ENCODE data around the gene ZBTB12. TPM values are rescaled to one million over a fixed set of nuclear protein-coding genes. Genes with fewer than 3 reads are reported as not detected.

ZBTB12 gene
- total RNA-seq, 1 donor from 2014 or later: 25.7 TPM

DNA sequence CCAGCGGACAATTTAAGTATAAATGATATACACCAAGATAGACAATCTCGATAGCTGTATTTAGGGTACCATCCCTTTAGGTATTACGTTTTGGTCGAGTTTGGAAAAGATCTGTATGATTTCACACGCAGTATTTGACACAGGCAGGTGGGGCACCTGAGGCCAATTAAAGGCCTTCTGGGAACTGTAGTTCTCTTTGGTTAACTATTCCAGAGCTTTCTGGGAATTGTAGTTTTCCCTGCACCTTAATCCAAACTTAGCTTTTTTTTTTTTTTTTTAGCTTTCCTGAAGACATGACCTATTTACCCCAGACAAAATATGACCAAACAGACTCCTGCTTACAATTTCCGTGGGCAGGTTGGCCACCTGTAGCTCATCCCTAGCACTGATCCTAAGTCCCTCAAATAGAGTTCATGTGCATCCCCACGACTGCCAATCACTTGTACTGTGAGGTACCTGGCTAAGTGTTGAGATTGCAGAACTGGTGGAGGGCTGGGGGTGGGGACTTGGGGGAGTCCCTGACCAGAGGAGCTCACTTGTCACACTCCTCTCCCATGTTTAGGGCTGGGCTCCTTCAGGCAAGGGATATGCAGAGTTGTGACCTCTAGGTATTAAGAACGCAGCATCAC, 3.4 kb downstream of the ZBTB12 start:
- DNase-seq (ENCODE audit: low spot score in 2 of 2): peak in 1 of 2 donors; percentile 51
- no peak for FAIRE-seq

DNA sequence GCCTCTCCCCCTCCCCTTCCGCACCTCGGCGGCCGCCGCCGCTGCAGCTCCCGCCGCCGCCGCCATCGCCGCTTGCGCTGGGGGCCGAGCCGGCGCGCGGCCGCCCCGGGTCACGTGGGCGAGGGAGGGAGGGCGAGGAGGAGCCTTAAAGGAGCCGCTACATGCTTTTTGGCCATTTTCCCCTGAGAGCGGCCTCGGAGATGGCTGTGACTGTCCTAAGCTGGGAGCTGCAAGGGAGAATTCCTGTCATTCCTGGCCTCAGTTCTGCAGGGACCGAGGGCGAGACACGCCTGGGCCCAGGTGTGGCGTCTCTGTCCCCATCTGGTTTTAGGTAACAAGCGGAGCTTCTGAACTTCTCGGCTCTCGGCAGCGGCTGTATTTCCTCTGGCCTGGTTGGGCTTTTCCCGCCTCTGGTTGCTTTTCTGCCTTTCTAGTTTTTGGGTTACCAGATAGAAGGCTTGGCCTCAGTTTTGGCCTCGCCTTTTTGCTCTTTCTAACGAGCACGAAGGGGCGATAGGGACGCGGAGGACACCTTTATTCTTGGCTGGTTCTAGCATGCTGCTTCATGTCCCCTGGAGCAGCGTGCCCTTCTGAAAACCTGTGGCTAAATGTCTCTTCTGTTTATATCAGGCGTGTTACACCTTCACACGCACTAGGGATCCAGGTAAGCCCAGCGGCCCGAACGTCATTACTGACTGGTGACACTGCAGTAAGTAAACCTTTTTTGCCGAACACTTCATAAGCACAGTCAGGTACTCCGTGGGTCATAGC, 4.1 kb downstream of the ZBTB12 start, which contains the start of gene EHMT2:
TSS of gene EHMT2 (minus strand) at position 87 of the 771 bp plus-strand sequence. CDS start at position 66, 21 bp downstream.
- peak; percentile 88 to 93 for DNase-seq (ENCODE audit: low spot score in 2 of 2)
- FAIRE-seq: no peak

DNA sequence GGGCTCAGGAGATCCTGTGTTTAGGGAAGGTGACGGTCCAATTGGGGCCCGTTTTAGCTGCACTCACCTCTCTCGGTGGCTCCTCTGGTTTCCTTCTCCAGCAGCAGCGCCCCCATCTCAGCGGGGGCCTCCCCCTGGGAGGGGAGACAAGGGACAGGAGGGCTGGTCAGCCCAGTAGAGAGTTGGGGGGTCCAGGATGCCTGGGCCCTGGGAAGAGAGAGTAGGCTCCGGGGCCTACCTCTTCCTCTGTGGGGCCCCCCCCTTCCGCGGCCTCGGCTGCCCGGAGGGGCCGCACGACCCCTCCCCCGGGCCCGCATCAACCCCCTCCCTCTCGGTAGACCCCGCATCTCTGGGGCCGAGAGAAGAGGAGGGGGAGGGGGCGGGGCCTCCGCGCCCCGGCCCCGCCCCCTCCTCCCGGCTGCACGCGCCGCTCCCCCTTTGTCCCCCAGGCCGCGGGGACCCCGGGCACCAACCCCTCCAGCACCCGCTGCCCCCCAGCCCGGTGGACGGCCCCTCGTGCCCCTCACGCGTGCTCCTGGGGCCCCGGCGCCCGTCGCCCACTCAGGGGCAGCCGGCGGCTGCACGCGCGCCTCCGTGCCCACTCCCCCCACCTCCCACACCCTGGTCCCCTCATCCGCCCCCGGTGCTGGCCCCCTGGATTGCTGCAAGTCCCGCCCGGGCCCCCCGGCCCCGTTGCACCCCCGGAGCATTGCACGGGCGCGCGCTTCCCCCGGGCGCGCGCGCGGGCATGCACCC, 4.9 kb downstream of the ZBTB12 start:
- DNase-seq (ENCODE audit: low spot score in 2 of 2): peak in 1 of 2 donors; percentile 60
- no peak for FAIRE-seq

DNA sequence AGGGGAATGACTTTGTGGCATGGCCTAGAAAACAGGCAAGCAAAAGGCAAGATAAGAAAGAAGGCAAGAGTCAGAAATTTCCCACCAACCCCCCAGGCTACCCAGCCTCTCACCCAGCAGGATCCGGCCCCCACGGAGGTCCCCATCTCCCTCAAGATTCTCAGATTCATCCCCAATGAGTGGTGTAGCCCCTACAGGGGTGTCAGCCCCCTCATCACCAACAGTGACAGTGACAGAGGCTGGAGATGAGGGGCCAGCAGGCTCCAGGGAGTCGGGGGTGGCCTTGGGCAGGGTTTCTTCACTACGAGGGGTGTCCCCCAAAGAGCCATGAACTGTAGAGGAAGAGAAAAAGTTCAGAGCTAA, 5.4 kb downstream of the ZBTB12 start:
- FAIRE-seq: no peak

DNA sequence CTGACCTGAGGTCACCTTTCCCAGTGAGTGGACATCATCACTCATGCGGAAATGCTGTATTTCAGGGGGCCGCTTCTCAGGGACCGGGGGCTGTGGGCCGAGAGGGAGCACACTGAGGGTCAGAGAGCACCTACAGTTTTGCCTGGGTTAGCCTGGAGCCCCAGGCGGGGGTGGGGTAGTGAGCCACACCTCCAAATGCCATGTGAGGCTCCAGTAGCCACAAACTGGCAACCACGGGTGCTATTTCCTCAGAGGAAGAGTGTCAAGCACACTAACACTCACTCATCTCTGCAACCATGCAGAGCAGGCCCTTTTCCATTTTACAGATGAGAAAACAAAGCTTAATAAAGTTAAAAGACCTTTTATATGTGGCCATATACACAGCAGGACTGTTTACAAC, 9.1 kb downstream of the ZBTB12 start:
- DNase-seq (ENCODE audit: low spot score in 2 of 2): no peak
- no peak for FAIRE-seq

More for the DNA sequence above, 5.4 kb downstream of the ZBTB12 start:
- no peak for DNase-seq (ENCODE audit: low spot score in 2 of 2)

DNA sequence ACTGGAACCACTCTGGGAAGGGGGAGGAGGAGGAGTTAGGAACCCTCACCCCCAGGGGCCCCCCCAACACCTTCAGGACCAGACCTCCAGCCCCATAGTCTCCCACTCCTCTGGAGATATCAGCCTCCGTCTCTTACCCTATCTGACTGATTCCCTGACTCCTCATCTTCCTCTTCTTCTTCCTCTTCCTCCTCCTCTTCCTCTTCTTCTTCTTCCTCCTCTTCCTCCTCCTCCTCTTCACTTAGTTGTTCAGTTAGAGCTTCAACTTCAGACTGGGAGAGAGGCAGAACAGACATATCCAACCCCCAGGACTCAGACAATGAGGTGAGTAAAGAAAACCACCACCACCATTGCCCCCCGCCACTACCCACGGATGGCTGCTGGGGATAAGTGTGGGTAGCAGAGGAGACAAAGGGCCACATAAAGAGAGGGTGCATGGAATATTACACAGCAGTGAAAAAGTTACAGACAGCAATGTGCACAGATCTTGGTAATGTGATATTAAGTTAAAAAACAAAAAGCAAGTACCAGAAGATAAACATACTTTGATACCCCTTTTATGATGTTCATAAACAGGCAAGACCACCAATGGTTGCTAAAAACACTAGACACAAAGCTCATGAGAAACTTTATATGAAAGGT, 12.4 kb downstream of the ZBTB12 start:
- no peak for FAIRE-seq
- DNase-seq (ENCODE audit: low spot score in 2 of 2): no peak

DNA sequence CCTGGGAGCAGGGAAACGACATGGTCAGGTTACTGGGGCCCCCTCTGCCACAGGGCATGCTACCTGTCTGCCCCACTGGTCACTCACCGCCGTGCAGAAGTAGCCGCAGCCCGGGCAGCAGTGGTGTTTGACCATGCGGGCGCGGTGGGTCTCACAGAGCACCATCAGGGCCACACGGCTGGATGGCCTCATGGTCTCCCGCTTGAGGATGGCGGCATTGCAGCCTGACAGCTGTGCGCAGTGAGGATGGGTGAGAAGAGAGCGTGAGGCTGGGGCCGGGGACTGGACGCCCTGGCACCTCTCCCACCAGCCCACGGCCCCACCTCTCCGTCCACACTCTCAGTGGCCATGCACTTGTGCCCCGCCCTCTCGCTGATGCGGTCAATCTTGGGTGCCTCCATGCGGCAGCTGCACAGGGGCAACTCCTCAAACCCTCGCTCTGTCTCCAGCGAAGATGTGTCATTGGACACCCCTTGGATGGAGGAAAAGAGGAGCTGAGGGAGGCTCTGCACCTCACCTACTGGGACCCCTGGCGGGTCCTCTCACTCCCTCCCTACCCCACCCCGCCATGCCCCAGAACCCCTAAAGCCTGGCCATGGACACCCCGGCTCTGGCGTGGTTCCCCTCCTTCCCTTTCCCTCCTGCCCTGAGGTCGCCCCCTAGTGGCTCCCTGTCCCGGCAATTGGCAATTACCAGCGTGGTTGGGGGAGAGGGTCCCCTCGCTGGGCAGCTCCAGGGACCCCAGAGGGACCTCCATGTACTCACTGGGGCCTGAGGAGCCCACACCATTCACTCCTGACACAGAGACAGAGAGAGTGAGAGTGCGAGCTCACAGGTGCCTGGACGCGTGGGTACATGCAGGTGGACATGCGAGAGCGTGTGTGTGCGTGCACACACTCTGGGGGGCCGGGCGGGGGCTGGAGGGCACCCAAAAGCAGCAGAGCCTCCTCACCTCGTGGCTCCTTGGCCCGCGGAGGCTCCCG, 13.3 kb downstream of the ZBTB12 start:
- no peak for FAIRE-seq

DNA sequence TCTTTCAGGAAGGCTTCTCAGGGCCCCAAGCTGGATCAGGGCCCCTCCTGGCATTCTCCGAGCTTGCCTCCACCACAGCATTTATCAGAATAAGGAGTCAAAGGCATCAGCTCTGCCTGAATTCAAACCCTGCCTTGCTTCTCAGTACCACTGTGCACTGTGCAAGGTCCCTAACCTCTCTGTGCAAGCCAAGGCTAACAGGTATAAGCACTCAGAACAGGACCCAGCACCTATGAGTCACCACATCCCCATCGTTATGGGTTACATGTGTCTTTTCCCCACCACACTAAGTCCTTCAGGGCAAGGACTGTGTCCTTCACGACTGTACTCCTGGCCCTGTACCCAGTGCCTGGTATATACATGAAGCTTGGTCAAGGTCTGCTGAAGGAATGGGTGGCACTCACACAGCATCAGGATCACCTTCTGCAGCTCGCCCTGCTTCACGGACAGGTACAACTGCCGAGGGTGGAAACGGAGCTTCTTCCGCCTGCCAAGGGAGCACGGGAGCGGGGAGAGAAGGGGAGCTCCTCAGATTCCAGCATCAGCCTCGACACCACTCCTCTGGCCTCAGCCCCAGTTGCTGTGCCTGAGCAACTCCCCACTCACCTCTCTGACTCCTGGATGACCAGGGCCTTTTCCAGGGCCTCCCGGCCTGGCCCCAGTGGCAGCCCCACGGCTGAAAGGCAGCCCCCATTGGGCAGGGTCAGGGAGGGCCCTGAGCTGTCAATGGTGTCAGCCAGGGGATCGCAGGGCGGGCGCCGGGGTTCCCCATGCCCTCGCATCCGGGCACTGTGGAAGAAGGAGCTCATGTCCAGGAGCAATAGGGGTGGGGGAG, 14.5 kb downstream of the ZBTB12 start:
- DNase-seq (ENCODE audit: low spot score in 2 of 2) (no peak), FAIRE-seq (no peak)

More for the DNA sequence above, 13.3 kb downstream of the ZBTB12 start:
- peak in 1 of 2 donors; percentile 64 for DNase-seq (ENCODE audit: low spot score in 2 of 2)

DNA sequence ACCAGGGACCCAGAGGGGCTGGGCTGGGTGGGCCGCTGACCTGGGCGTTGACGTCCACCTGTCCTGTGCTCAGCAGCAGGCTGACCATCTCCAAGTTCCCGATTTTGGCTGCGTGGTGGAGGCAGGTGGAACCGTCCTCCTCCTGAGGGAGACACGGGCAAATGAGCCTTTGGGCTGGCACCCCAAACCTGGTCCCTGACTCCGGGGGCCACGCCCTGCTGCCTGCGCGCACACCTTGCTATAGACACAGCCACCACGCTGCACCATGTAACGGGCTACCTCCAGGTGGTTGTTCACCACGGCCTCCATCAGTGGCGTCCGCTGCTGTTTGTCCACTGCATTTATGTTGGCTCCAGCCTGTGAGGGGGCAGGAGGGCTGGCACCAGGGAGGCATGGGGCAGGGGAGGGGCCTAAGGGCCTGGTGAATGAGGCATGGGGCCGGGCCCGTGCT, 15.3 kb downstream of the ZBTB12 start:
- no peak for FAIRE-seq
- DNase-seq (ENCODE audit: low spot score in 2 of 2): no peak

DNA sequence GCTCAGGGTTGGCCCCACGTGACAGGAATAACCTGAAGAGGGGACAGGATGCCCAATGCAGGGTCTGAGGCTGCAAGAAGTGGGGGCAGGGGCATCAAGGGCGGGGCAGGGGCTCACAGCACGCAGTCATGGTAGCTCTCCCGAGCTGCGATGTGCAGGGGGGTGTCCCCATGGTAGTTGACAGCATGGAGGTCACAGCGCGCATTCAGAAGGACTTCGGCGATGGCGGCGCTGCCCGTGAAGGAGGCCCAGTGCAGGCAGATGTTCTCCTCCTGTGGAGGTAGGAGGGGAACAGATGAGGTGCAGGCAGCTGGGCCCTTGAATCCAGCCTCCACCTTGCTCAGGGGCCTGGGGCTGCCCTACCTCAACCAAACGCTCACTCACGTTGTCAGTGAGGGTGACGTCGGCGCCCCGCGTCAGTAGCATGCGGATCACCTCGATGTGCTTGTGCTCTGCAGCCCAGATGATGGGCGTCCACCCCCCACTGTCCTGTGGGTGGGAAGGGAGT, 17.3 kb downstream of the ZBTB12 start:
- DNase-seq (ENCODE audit: low spot score in 2 of 2) (no peak), FAIRE-seq (no peak)

DNA sequence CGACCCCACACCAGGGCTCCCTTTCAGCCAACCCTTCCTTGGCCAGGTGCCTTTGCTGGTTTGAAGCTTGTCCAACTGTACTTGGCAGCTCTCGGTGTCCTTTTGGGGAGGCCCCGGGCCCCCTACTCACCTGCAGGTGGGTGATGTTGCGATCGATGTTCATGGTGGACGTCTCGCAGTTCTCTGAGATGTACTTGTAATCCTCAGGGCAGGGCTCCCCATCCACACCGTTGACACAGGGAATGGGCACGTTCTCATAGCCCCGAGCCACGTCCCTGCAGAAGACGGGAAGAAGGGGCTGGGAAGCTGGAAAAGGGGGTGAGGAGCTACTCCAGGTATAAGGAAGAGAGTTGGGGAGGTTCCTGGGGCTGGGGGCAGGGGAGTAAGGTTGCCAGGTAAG, 18.2 kb downstream of the ZBTB12 start:
- DNase-seq (ENCODE audit: low spot score in 2 of 2): no peak
- FAIRE-seq: no peak

DNA sequence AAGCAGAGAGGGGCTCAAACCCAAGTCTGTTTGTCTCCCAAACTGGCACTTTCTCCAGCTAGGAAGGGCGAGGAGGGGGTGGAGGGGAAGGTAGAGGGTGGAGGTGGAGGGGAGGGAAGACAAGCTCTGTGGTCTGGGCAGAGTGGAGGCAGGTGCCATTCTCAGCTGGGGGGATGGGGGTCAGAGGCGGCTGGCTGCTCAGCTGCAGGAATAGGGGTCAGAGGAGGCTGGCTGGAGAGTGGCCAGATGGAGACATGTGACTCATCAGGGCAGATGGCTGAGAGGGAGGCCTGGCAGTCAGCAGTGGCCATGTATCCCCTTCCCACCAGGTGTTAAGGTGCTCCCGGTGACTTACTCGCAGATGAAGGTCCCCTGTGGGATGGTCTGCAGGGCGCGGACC, 19.5 kb downstream of the ZBTB12 start:
- FAIRE-seq: no peak

DNA sequence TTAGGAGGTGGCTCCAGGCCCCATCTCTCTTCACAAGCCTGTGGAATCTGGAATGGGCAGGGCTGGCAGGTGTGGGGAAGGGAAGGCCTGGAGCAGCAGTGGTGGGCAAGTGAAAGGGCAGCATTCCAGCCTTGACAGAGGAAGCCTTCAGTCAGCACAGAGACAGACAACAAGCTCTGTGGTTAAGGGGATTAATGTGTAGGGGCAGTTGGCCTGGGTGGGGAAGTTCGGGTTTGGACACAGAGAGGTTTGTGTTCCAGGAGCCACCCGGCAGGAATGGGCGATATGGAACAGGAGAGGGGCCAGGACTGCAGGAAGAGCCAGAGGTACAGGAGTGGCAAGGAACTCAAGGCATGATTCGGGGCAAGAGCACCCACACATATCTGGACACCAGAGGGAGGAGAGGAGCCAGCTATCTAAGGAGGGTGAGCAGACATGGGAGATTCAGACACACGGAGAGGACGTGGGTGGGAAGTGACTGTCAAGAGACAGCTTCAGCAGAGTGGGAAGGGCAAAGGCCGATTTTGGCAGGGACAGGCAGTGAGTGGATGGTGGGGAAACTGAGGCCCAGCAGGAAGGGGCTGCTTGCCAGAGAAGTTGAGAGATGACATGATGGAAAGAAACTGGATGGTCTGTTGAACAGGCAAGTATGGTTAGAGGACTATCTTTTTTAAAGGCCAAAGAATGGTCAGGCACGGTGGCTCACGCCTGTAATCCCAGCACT, 20.6 kb downstream of the ZBTB12 start:
- no peak for FAIRE-seq

More for the DNA sequence above, 19.5 kb downstream of the ZBTB12 start:
- peak in 1 of 2 donors; percentile 41 for DNase-seq (ENCODE audit: low spot score in 2 of 2)

DNA sequence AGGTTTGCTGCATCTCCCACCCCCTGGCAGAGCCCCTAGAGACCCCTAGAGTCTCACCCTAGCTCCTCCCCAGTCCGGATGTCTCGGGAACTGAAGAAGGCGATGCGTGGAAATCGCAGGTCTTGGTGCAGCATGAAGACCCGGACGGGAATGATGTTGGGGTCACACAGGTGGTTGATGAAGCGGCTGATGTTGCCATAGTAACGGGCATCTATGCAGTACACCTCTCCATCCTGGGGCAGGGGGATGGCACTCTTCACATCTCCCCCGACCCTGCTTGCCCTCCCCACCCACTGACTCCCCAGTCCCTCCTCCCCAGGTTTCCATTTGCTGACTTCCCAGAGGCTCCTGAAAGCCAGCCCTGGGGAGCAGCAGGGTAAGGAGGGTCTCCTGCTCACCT, 21.3 kb downstream of the ZBTB12 start:
- DNase-seq (ENCODE audit: low spot score in 2 of 2) (no peak), FAIRE-seq (no peak)

More for the DNA sequence above, 20.6 kb downstream of the ZBTB12 start:
- DNase-seq (ENCODE audit: low spot score in 2 of 2): no peak

DNA sequence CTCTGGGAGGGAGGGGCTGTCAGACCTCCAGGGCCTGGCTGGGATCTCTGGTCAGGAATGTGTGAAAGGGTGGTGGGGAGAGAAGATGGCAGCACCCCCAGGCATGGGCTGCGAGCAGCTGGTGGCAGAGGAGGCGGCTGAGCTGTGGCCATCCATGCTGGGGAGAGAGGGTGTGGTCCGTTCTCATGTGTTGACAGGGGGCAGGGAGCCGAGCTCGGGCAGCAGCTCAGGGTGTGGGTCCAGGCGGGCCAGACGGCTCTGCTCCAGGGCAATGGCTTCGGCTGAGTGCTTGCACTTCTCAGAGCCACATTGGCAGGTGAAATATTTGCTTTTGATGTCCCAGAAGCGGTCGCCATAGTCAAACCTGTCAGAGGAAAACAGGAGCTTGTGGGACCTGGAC, 22.0 kb downstream of the ZBTB12 start:
- DNase-seq (ENCODE audit: low spot score in 2 of 2) (no peak), FAIRE-seq (no peak)

DNA sequence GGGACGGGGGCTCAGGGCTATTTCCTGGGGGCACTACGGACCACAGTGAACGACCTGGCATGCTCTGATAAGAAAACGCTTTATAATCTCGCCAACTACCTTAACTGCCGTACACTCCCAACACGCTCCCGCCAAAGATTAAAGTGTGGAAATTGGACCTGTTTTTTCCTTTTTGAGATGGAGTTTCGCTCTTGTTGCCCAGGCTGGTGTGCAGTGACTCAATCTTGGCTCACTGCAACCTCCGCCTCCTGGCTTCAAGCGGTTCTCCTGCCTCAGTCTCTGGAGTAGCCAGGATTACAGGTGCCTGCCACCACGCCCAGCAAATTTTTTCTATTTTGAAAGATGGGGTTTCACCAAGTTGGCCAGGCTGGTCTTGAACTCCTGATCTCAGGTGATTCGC, 22.7 kb downstream of the ZBTB12 start:
- FAIRE-seq (no peak), DNase-seq (ENCODE audit: low spot score in 2 of 2) (no peak)

DNA sequence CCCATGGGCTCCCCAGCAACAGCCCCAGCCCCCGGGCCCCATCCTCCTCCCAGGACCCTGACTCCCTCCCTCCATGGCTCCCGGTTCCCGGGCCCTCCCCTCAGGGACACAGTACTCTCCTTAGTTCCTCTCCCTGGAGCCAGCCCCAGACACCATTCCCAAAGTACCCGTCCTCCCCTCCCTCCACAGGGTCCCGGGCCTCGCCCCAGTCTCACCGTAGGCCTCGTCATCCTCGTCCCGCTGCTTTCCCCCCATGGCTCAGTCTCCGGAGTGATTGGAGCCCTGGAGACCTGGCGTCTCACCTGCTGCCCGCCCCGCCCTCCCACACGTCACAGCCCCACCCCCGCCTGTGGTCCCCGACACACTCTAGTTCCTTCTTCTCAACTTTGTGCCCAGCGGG, 23.2 kb downstream of the ZBTB12 start, which contains the start of gene SLC44A4:
TSS of gene SLC44A4 (minus strand) at position 272 of the 400 bp plus-strand sequence. CDS start at position 255, 17 bp downstream.
- FAIRE-seq (no peak), DNase-seq (ENCODE audit: low spot score in 2 of 2) (no peak)

Measured in frontal cortex (tissue), 4 donors.